Gastrocnemius medialis (tissue), 4 donors: ENCODE data around the gene ANKRD29. TPM values are rescaled to one million over a fixed set of nuclear protein-coding genes. Genes with fewer than 3 reads are reported as not detected.

Source experiments
- ATAC-seq, 2 donors: fragments of 150-250 bp; one replicate each; pipeline ENCODE4 v1.9.1; 2016
- DNase-seq, 2 donors: peaks; one replicate each; pipeline ENCODE4 v3.0.0-alpha.2; 2019
- H3K27ac ChIP-seq, 4 donors: fragments of 200-600 bp; sonication (generic); 1 replicate in 1 of 4; 2 replicates in 3 of 4; pipeline ENCODE4 v1.5.1; 2016 to 2018; ENCODE audit warnings: mild to moderate bottlenecking in 2 of 4, moderate library complexity in 1 of 4
- H3K27me3 ChIP-seq, 3 donors: fragments of 200-600 bp; sonication (generic) in 2 of 3; 1 replicate in 1 of 3; 2 replicates in 2 of 3; pipeline versions ENCODE4 v1.5.1 to v1.6.0; 2016 to 2019; ENCODE audit warnings: mild to moderate bottlenecking in 1 of 3, moderate library complexity in 1 of 3
- H3K36me3 ChIP-seq, 2 donors: fragments of 200-600 bp; sonication (generic) in 1 of 2; one replicate each; pipeline ENCODE4 v1.5.1; 2017 to 2018
- H3K4me1 ChIP-seq, 2 donors: fragments of 200-600 bp; sonication (generic) in 1 of 2; one replicate each; pipeline ENCODE4 v1.5.1; 2016 to 2017; ENCODE audit warnings: mild to moderate bottlenecking in 2 of 2
- H3K4me3 ChIP-seq, 4 donors: fragments of 200-600 bp; sonication (generic) in 3 of 4; 1 replicate in 1 of 4; 2 replicates in 3 of 4; pipeline ENCODE4 v1.5.1; 2016 to 2019; ENCODE audit warnings: mild to moderate bottlenecking in 2 of 4
- H3K9me3 ChIP-seq, 3 donors: fragments of 200-600 bp; sonication (generic) in 2 of 3; 1 replicate in 1 of 3; 2 replicates in 2 of 3; pipeline ENCODE4 v1.5.1; 2016 to 2019
- CTCF ChIP-seq, 5 experiments: fragments of 450-650 bp in 3 of 5; fragments of 200-600 bp in 2 of 5; sonication (generic) in 2 of 5; IDR thresholded peaks in 4 of 5; conservative IDR thresholded peaks in 1 of 5; 1 replicate in 4 of 5; 2 replicates in 1 of 5; pipeline ENCODE4 v1.5.1; 2016 to 2019; ENCODE audit warnings: antibody characterized with exemption in 5 of 5, mild to moderate bottlenecking in 3 of 5, moderate library complexity in 3 of 5
- POLR2A ChIP-seq, 2 donors: fragments of 450-650 bp; IDR thresholded peaks; one replicate each; pipeline ENCODE4 v1.6.1; 2017; ENCODE audit warnings: antibody characterized with exemption in 2 of 2, mild to moderate bottlenecking in 2 of 2, moderate library complexity in 2 of 2
- in situ Hi-C, 4 donors: fragments of 200-750 bp; cut with MboI; loops; one replicate each; pipeline versions ENCODE4 v1.15.0 to v1.8.0; 2017; ENCODE audit warnings: low sequenced_read_pairs in 4 of 4
- intact Hi-C: fragments of 100-400 bp; cut with DNase I; formaldehyde crosslinking; loops from one replicate; pipeline ENCODE4 v1.15.1; 2023; ENCODE audit warnings: low total_unique reads
- total RNA-seq, 4 donors: library from RNA; depleted of rRNA; stranded (reverse); fragments of >200 nt; gene quantifications; one replicate each; pipeline versions ENCODE4 v1.1.0 to v1.2.3, GENCODE V29; 2016

ANKRD29 gene
- total RNA-seq, 4 donors from 2014 or later, result 0.93 to 2.8 (median 1.6) TPM

GRCh38 chr18:23592911-23593310, 69.8 kb downstream of the ANKRD29 start:
- Histone ChIP-seq H3K9me3 (no peaks in the 10 kb centered on the region), H3K27me3 (no peaks in the 10 kb centered on the region), H3K4me1 (no peaks in the 10 kb centered on the region), H3K4me3 (no peak overlapping the region), H3K36me3 (no peaks in the 10 kb centered on the region), H3K27ac (no peak overlapping the region)
- in situ Hi-C loops, result loop anchor here in 1 of 4 donors (25.0 kb wide), 1 partner anchor 456 kb away; the partner anchor contains the start of gene CABLES1
- intact Hi-C loops, result no loop called here
- no peak for TF ChIP-seq CTCF (IDR thresholded peaks at IDR 0.05 in 4 of 5, conservative IDR thresholded peaks at IDR 0.05 in 1 of 5)
- no peak for TF ChIP-seq POLR2A (IDR thresholded peaks at IDR 0.05)
- no peak for DNase-seq
- no peak for ATAC-seq

GRCh38 chr18:23591011-23591410, 71.7 kb downstream of the ANKRD29 start:
- Histone ChIP-seq H3K27ac (no peak overlapping the region), H3K4me3 (no peak overlapping the region), H3K9me3 (no peaks in the 10 kb centered on the region), H3K36me3 (no peaks in the 10 kb centered on the region), H3K27me3 (no peaks in the 10 kb centered on the region), H3K4me1 (peaks cover 0 to 4% of the 10 kb centered on the region in 2 donors)
- TF ChIP-seq POLR2A (IDR thresholded peaks at IDR 0.05) (no peak), CTCF (IDR thresholded peaks at IDR 0.05 in 4 of 5, conservative IDR thresholded peaks at IDR 0.05 in 1 of 5) (no peak)
- intact Hi-C loops (no loop called here), in situ Hi-C loops (loop anchor here in 1 of 4 donors (25.0 kb wide), 1 partner anchor 454 kb away; the partner anchor contains the start of gene CABLES1)
- DNase-seq (no peak), ATAC-seq (no peak)

- intact Hi-C loops (loop anchor here (10.0 kb wide), 2 partner anchors 626 to 654 kb away; partner anchors contain the start of gene RBBP8), in situ Hi-C loops (loop anchor here in 3 of 4 donors (5.0 to 25.0 kb wide), 3 partner anchors 72 to 452 kb away; partner anchors contain the start of gene CABLES1 (in 1 of the 3))
- DNase-seq, result no peak
- Histone ChIP-seq H3K27ac (no peak overlapping the region), H3K4me3 (no peak overlapping the region), H3K4me1 (peaks cover 14 to 15% of the 10 kb centered on the region in 2 donors), H3K27me3 (no peaks in the 10 kb centered on the region), H3K9me3 (no peaks in the 10 kb centered on the region), H3K36me3 (no peaks in the 10 kb centered on the region)
- ATAC-seq, result no peak
- TF ChIP-seq CTCF (IDR thresholded peaks at IDR 0.05 in 4 of 5, conservative IDR thresholded peaks at IDR 0.05 in 1 of 5), result no peak
- TF ChIP-seq POLR2A (IDR thresholded peaks at IDR 0.05), result no peak
These were observed 73.7 kb downstream of the ANKRD29 start for GRCh38 chr18:23588836-23589560.

GRCh38 chr18:23587220-23587642, 75.5 kb downstream of the ANKRD29 start:
- ATAC-seq (no peak), DNase-seq (no peak)
- peaks cover 20 to 22% of the 10 kb centered on the region in 2 donors for H3K4me1 ChIP-seq
- intact Hi-C loops, result loop anchor here (1.0 to 10.0 kb wide), 4 partner anchors 71 to 652 kb away; partner anchors contain the start of genes CABLES1 and RBBP8
- in situ Hi-C loops, result loop anchor here in 3 of 4 donors (5.0 to 25.0 kb wide), 3 partner anchors 70 to 450 kb away; partner anchors contain the start of gene CABLES1 (in 1 of the 3)
- peak overlapping the region; percentile 30 to 97 (median 62) for H3K4me3 ChIP-seq
- no peak for TF ChIP-seq POLR2A (IDR thresholded peaks at IDR 0.05)
- no peak for TF ChIP-seq CTCF (IDR thresholded peaks at IDR 0.05 in 4 of 5, conservative IDR thresholded peaks at IDR 0.05 in 1 of 5)
- no peaks in the 10 kb centered on the region for H3K9me3 ChIP-seq
- no peaks in the 10 kb centered on the region for H3K27me3 ChIP-seq
- H3K27ac ChIP-seq, result peak overlapping the region; percentile 95 to 99 (median 97)
- no peaks in the 10 kb centered on the region for H3K36me3 ChIP-seq
